K562 (cell line): ENCODE data around the gene ALKBH8. TPM values are rescaled to one million over a fixed set of nuclear protein-coding genes. Genes with fewer than 3 reads are reported as not detected.

Experiments
- ATF7 ChIP-seq: fragments of 450-650 bp; IDR thresholded peaks from 2 replicates; pipeline ENCODE4 v1.7.1; 2014; ENCODE audit warnings: mild to moderate bottlenecking, moderate library complexity
- CREM ChIP-seq: IDR thresholded peaks from 2 replicates; pipeline ENCODE4 v1.6.1; 2014; ENCODE audit warnings: antibody characterized with exemption, low read depth
- ELF1 ChIP-seq: fragments of 200-800 bp; sonication (Bioruptor generic); IDR thresholded peaks from 2 replicates; pipeline ENCODE4 v1.6.1; 2016; ENCODE audit warnings: missing genetic modification characterization, missing compliant biosample characterization
- FOXK2 ChIP-seq, 2 experiments: fragments of 450-650 bp; IDR thresholded peaks in 1 of 2; conservative IDR thresholded peaks in 1 of 2; 2 replicates each; pipeline ENCODE4 v1.6.1; 2016; ENCODE audit warnings: low read depth in 2 of 2, mild to moderate bottlenecking in 1 of 2
- GABPB1 ChIP-seq: sonication (generic); formaldehyde crosslinking; IDR thresholded peaks from 2 replicates; pipeline ENCODE4 v1.8.0; 2022; ENCODE audit warnings: mild to moderate bottlenecking, missing genetic modification reagents
- HDAC1 ChIP-seq, 2 experiments: fragments of 450-650 bp; IDR thresholded peaks; 2 replicates each; pipeline ENCODE4 v1.6.1; 2016 to 2017; ENCODE audit warnings: inconsistent platforms in 1 of 2, mild to moderate bottlenecking in 1 of 2, moderate library complexity in 1 of 2
- NBN ChIP-seq: fragments of 450-650 bp; IDR thresholded peaks from 2 replicates; pipeline ENCODE4 v1.6.1; 2016; ENCODE audit warnings: low read depth, mild to moderate bottlenecking
- PML ChIP-seq: IDR thresholded peaks from 2 replicates; pipeline ENCODE4 v1.6.1; 2012; ENCODE audit warnings: low read length, inconsistent platforms
- POLR2AphosphoS5 ChIP-seq: IDR thresholded peaks from 2 replicates; pipeline ENCODE4 v1.6.1; 2011; ENCODE audit warnings: mild to moderate bottlenecking, low read depth, low read length, moderate library complexity; ENCODE audit not compliant: control insufficient read depth, insufficient read depth
- RFX1 ChIP-seq: fragments of 450-650 bp; IDR thresholded peaks from 2 replicates; pipeline ENCODE4 v1.6.1; 2016; ENCODE audit warnings: mild to moderate bottlenecking, moderate library complexity
- SIN3B ChIP-seq: fragments of 450-650 bp; IDR thresholded peaks from 2 replicates; pipeline ENCODE4 v1.6.1; 2017; ENCODE audit warnings: low read depth, mild to moderate bottlenecking, moderate library complexity
- YY1 ChIP-seq, 3 experiments: IDR thresholded peaks; 2 replicates each; pipeline ENCODE4 v1.6.1; 2011; ENCODE audit warnings: low read length in 2 of 3, mild to moderate bottlenecking in 2 of 3, moderate library complexity in 2 of 3, borderline replicate concordance in 1 of 3, control low read depth in 1 of 3, low read depth in 1 of 3; ENCODE audit not compliant: insufficient read depth in 3 of 3, insufficient replicate concordance in 2 of 3, control insufficient read depth in 1 of 3, insufficient read length in 1 of 3; ENCODE audit errors: extremely low read depth in 1 of 3
- ZNF764 ChIP-seq: fragments of 250-450 bp; sonication (Bioruptor Pico); IDR thresholded peaks from 2 replicates; pipeline ENCODE4 v1.4.0; 2020; ENCODE audit warnings: low read depth, mild to moderate bottlenecking, moderate library complexity
- polyA plus RNA-seq, 8 experiments: library from polyadenylated mRNA; depleted of rRNA in 4 of 8; stranded (reverse) in 5 of 8; unstranded in 3 of 8; fragments of >200 nt; fragmentation: Nextera tagmentation in 2 of 8; fragmentation: Illumina TruSeq in 1 of 8; extraction: Ambion mirVana in 2 of 8; extraction: Trizol in 1 of 8; gene quantifications; 2 replicates each; pipeline versions ENCODE4 v1.2.1 to v1.2.3, GENCODE V29; 2011 to 2014; ENCODE audit warnings: inconsistent platforms in 1 of 8, missing spikeins in 1 of 8
- total RNA-seq, 7 experiments: library from RNA; depleted of rRNA in 6 of 7; stranded (reverse); fragments of >200 nt in 6 of 7; fragmentation: Illumina TruSeq in 2 of 7; extraction: Trizol in 2 of 7; gene quantifications; 2 replicates each; pipeline versions ENCODE4 v1.2.1 to v1.2.3, GENCODE V29; 2011 to 2021; ENCODE audit warnings: low replicate concordance in 1 of 7
- TF ChIP-seq, protein P1 (sequence below): fragments of 250-450 bp; sonication (Bioruptor Pico); IDR thresholded peaks from 2 replicates; pipeline ENCODE4 v1.5.0; 2021; ENCODE audit warnings: mild to moderate bottlenecking, borderline replicate concordance
- TF ChIP-seq, protein P2 (sequence below): fragments of 450-650 bp; IDR thresholded peaks from 2 replicates; pipeline ENCODE4 v1.6.1; 2016; ENCODE audit warnings: low read depth

ALKBH8 gene
- total and polyA plus RNA-seq, 9 of the 15 experiments (the other 6 are each of a cell fraction or from before 2014, with no cell fraction given): 4.3 to 14.4 (median 9.1) TPM

DNA sequence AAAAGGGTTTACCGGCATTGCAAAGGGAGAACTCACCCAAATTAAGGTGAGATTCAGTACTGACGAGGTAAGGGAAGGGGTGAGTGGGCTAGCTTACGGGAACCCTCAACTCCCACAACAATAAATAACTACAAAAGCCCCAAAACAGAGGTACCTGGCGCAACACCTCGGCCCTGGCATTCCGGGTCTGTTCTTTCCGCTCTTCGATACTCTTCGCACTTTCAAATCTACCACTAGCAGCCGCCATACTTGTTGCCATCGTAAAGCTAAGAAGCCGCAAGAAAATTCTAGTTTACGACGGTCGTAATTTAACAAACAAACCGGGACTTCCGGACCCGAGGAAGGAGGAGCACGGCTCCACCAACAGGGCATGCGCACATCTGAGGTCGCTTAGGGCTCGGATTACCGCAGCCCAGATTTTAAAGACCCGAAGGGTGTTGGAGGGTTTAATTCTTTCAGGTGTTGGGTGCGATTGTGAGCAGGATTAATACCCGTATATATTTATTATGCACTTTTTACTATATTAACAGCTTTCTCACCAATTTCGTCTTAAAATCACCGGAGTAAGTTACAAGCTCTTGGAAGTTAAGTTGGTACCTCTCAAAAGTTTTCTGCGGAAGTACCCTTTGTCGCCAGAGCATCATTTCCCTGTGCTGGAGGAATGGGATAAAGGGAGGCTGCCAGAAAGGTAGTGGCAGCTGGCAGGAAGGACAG, 107.8 kb downstream of the ALKBH8 start, which contains the start of gene CWF19L2 (continued):
- TF ChIP-seq, protein P1, sequence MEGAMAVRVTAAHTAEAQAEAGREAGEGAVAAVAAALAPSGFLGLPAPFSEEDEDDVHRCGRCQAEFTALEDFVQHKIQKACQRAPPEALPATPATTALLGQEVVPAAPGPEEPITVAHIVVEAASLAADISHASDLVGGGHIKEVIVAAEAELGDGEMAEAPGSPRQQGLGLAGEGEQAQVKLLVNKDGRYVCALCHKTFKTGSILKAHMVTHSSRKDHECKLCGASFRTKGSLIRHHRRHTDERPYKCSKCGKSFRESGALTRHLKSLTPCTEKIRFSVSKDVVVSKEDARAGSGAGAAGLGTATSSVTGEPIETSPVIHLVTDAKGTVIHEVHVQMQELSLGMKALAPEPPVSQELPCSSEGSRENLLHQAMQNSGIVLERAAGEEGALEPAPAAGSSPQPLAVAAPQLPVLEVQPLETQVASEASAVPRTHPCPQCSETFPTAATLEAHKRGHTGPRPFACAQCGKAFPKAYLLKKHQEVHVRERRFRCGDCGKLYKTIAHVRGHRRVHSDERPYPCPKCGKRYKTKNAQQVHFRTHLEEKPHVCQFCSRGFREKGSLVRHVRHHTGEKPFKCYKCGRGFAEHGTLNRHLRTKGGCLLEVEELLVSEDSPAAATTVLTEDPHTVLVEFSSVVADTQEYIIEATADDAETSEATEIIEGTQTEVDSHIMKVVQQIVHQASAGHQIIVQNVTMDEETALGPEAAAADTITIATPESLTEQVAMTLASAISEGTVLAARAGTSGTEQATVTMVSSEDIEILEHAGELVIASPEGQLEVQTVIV (CRISPR knock-in tag): peak; percentile 97
- TF ChIP-seq YY1 (IDR thresholded peaks at IDR 0.05; ENCODE audit: borderline replicate concordance in 1 of 3, control insufficient read depth in 1 of 3, extremely low read depth in 1 of 3, insufficient read depth in 3 of 3, insufficient read length in 1 of 3, insufficient replicate concordance in 2 of 3, low read depth in 1 of 3, low read length in 2 of 3) (peak; percentile 69 to 97 (median 88)), PML (peak; percentile 78), SIN3B (peak; percentile 87), ELF1 (tag) (peak; percentile 85), RFX1 (peak; percentile 46; the same call in 1 of the 2 replicates), HDAC1 (IDR thresholded peaks at IDR 0.05) (peak in 1 of 2 experiments; percentile 62; a peak in 2 of 4 replicates), FOXK2 (conservative IDR thresholded peaks at IDR 0.05 in 1 of 2, IDR thresholded peaks at IDR 0.05 in 1 of 2; ENCODE audit: low read depth in 2 of 2) (peak; percentile 95), CREM (peak; percentile 35; the same call in 1 of the 2 replicates), GABPB1 (CRISPR knock-in tag) (no peak; the same call in 1 of the 2 replicates), POLR2AphosphoS5 (peak; percentile 93), ZNF764 (no peak), ATF7 (no peak), NBN (no peak)
- TF ChIP-seq, protein P2, sequence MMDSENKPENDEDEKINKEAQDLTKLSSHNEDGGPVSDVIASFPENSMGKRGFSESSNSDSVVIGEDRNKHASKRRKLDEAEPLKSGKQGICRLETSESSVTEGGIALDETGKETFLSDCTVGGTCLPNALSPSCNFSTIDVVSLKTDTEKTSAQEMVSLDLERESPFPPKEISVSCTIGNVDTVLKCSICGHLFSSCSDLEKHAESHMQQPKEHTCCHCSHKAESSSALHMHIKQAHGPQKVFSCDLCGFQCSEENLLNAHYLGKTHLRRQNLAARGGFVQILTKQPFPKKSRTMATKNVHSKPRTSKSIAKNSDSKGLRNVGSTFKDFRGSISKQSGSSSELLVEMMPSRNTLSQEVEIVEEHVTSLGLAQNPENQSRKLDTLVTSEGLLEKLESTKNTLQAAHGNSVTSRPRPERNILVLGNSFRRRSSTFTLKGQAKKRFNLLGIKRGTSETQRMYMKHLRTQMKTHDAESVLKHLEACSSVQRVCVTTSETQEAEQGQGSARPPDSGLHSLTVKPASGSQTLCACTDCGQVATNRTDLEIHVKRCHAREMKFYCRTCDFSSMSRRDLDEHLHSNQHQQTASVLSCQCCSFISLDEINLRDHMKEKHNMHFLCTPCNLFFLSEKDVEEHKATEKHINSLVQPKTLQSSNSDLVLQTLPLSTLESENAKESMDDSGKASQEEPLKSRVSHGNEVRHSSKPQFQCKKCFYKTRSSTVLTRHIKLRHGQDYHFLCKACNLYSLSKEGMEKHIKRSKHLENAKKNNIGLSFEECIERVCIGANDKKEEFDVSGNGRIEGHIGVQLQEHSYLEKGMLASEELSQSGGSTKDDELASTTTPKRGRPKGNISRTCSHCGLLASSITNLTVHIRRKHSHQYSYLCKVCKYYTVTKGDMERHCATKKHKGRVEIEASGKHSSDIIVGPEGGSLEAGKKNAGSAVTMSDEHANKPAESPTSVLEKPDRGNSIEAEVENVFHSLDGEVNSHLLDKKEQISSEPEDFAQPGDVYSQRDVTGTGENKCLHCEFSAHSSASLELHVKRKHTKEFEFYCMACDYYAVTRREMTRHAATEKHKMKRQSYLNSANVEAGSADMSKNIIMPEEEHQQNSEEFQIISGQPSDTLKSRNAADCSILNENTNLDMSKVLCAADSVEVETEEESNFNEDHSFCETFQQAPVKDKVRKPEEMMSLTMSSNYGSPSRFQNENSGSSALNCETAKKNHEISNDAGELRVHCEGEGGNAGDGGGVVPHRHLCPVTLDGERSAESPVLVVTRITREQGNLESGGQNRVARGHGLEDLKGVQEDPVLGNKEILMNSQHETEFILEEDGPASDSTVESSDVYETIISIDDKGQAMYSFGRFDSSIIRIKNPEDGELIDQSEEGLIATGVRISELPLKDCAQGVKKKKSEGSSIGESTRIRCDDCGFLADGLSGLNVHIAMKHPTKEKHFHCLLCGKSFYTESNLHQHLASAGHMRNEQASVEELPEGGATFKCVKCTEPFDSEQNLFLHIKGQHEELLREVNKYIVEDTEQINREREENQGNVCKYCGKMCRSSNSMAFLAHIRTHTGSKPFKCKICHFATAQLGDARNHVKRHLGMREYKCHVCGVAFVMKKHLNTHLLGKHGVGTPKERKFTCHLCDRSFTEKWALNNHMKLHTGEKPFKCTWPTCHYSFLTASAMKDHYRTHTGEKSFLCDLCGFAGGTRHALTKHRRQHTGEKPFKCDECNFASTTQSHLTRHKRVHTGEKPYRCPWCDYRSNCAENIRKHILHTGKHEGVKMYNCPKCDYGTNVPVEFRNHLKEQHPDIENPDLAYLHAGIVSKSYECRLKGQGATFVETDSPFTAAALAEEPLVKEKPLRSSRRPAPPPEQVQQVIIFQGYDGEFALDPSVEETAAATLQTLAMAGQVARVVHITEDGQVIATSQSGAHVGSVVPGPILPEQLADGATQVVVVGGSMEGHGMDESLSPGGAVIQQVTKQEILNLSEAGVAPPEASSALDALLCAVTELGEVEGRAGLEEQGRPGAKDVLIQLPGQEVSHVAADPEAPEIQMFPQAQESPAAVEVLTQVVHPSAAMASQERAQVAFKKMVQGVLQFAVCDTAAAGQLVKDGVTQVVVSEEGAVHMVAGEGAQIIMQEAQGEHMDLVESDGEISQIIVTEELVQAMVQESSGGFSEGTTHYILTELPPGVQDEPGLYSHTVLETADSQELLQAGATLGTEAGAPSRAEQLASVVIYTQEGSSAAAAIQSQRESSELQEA: peak; percentile 78
